ENCODE measurements around the gene SMAD3. TPM values are rescaled to one million over a fixed set of nuclear protein-coding genes. Genes with fewer than 3 reads are reported as not detected.

SMAD3 gene
- polyA plus RNA-seq, 1 donor from 2014 or later, result 1.0 TPM

DNA sequence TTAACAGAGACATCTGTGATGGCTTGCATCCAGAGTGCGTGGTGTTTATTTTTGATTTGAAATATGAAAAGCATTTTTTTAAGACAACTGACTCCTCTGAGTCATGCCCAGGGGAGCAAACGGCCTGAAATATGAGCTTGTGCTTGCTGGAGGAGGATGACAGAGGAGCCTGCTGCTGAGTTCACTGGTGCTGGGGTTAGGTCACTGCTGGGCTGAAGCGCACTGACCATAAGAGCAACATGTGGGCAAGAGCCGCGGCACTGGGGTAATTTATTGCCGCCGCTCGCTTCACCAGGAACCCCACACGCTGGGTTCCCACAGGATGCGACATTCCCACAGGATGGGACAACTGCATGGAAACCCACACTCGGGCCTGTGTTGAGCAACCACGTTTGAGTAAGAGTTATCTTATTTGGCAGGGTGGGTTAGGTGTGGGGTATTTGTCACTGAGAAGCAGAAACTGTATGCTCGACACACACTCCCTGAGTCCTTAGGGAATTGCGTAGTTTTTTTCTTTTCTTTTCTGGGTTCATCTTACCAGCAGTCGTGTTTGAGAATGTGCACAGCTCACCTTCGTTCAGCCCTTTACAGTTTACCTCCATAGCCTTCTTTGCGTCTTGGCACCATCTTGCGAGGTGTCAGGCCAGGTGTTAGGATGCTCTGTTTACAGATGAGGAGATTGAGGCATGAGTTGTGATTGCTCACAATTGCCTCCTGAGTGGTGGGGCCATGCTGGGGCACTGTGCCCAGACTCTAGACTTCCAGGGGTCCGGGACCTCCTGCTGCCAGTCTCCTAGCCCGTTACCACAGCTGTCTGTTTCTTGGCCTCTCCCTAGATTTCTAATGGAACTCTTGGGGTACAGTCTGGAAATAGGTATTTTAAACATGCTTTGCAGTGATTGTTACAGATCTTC, 60.4 kb downstream of the SMAD3 start:
- Histone ChIP-seq H3K4me3 (ENCODE audit: low read length) (no peak overlapping the region), H2AFZ (ENCODE audit: low read depth, low read length) (no peak overlapping the region), H3K9me2 (ENCODE audit: insufficient read depth, low read length) (no peaks in the 10 kb centered on the region), H3K27ac (ENCODE audit: low read length) (no peak overlapping the region), H3K4me2 (ENCODE audit: low read length) (no peak overlapping the region), H3K79me2 (replicated peaks; ENCODE audit: insufficient read depth, low read length) (no peaks in the 10 kb centered on the region), H3K27me3 (ENCODE audit: insufficient read depth, low read depth, low read length) (no peaks in the 10 kb centered on the region), H4K20me1 (ENCODE audit: insufficient read depth) (no peaks in the 10 kb centered on the region), H3K36me3 (ENCODE audit: insufficient read depth, low read length) (no peaks in the 10 kb centered on the region), H3K9ac (ENCODE audit: low read length) (no peak overlapping the region), H3F3A (ENCODE audit: insufficient read depth, low read length, poor library complexity, severe bottlenecking) (no peaks in the 10 kb centered on the region), H3K9me3 (ENCODE audit: low read length) (no peaks in the 10 kb centered on the region)
- TF ChIP-seq MXI1 (conservative IDR thresholded peaks at IDR 0.05; ENCODE audit: poor library complexity, severe bottlenecking), result no peak
- no peak for TF ChIP-seq EP300 (conservative IDR thresholded peaks at IDR 0.05; ENCODE audit: poor library complexity, severe bottlenecking)
- TF ChIP-seq RAD21 (conservative IDR thresholded peaks at IDR 0.05), result no peak
- TF ChIP-seq, protein P1, sequence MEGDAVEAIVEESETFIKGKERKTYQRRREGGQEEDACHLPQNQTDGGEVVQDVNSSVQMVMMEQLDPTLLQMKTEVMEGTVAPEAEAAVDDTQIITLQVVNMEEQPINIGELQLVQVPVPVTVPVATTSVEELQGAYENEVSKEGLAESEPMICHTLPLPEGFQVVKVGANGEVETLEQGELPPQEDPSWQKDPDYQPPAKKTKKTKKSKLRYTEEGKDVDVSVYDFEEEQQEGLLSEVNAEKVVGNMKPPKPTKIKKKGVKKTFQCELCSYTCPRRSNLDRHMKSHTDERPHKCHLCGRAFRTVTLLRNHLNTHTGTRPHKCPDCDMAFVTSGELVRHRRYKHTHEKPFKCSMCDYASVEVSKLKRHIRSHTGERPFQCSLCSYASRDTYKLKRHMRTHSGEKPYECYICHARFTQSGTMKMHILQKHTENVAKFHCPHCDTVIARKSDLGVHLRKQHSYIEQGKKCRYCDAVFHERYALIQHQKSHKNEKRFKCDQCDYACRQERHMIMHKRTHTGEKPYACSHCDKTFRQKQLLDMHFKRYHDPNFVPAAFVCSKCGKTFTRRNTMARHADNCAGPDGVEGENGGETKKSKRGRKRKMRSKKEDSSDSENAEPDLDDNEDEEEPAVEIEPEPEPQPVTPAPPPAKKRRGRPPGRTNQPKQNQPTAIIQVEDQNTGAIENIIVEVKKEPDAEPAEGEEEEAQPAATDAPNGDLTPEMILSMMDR (IDR thresholded peaks at IDR 0.05; ENCODE audit: poor library complexity, severe bottlenecking), result no peak
- no peak for TF ChIP-seq EZH2 (IDR thresholded peaks at IDR 0.05; ENCODE audit: borderline replicate concordance, insufficient read depth, low read length, poor library complexity, severe bottlenecking)
- TF ChIP-seq, protein P2, sequence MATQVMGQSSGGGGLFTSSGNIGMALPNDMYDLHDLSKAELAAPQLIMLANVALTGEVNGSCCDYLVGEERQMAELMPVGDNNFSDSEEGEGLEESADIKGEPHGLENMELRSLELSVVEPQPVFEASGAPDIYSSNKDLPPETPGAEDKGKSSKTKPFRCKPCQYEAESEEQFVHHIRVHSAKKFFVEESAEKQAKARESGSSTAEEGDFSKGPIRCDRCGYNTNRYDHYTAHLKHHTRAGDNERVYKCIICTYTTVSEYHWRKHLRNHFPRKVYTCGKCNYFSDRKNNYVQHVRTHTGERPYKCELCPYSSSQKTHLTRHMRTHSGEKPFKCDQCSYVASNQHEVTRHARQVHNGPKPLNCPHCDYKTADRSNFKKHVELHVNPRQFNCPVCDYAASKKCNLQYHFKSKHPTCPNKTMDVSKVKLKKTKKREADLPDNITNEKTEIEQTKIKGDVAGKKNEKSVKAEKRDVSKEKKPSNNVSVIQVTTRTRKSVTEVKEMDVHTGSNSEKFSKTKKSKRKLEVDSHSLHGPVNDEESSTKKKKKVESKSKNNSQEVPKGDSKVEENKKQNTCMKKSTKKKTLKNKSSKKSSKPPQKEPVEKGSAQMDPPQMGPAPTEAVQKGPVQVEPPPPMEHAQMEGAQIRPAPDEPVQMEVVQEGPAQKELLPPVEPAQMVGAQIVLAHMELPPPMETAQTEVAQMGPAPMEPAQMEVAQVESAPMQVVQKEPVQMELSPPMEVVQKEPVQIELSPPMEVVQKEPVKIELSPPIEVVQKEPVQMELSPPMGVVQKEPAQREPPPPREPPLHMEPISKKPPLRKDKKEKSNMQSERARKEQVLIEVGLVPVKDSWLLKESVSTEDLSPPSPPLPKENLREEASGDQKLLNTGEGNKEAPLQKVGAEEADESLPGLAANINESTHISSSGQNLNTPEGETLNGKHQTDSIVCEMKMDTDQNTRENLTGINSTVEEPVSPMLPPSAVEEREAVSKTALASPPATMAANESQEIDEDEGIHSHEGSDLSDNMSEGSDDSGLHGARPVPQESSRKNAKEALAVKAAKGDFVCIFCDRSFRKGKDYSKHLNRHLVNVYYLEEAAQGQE (IDR thresholded peaks at IDR 0.05; ENCODE audit: borderline replicate concordance), result no peak
- no peak for TF ChIP-seq POLR2AphosphoS5 (IDR thresholded peaks at IDR 0.05)
- no peak for TF ChIP-seq TAF1 (IDR thresholded peaks at IDR 0.05; ENCODE audit: low read depth)
- TF ChIP-seq SMC3 (conservative IDR thresholded peaks at IDR 0.05; ENCODE audit: poor library complexity), result no peak

DNA sequence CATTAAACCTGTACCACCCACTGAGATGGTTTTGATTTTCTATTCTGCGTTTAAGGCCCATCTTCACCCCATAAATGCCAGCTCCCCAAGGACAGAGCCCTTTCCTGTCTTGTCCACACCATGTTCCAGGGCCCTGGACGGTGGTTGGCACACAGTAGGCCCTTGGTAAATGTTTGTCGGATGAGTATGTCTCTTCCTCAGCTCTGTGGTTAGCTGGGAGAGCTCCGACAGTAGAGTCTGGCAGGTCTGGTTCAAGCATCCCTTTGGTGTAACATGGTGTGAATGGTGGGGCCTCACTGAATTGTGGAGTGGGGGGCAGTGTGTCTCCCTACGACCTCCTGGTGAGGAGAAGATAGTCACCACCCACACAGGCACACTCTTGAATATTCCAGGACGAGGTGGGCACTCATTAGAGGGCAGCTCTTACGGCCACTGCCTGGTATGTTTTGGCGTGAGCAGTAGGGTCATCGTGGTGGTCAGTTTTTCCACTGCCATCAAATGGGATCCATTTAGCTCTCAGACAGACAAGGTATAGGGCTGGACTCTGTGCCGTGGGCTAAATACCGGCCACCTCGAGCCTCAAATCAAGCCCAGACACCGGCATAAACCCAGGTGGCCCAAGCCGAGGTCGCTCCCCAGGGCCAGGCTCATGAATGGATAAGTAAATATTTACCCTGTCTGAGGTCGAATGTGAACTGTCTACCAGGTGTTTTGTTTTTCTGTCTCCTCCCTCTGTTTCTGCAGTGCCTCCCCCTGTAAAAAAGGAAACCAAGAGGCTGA, 61.3 kb downstream of the SMAD3 start:
- H3K79me2 ChIP-seq (replicated peaks; ENCODE audit: insufficient read depth, low read length), result no peaks in the 10 kb centered on the region
- H3K9me2 ChIP-seq (ENCODE audit: insufficient read depth, low read length), result no peaks in the 10 kb centered on the region
- H3K36me3 ChIP-seq (ENCODE audit: insufficient read depth, low read length), result no peaks in the 10 kb centered on the region
- H4K20me1 ChIP-seq (ENCODE audit: insufficient read depth), result no peaks in the 10 kb centered on the region
- no peak overlapping the region for H3K4me3 ChIP-seq (ENCODE audit: low read length)
- TF ChIP-seq POLR2AphosphoS5 (IDR thresholded peaks at IDR 0.05) (no peak), RAD21 (conservative IDR thresholded peaks at IDR 0.05) (no peak), EP300 (conservative IDR thresholded peaks at IDR 0.05; ENCODE audit: poor library complexity, severe bottlenecking) (no peak), MXI1 (conservative IDR thresholded peaks at IDR 0.05; ENCODE audit: poor library complexity, severe bottlenecking) (no peak), EZH2 (IDR thresholded peaks at IDR 0.05; ENCODE audit: borderline replicate concordance, insufficient read depth, low read length, poor library complexity, severe bottlenecking) (no peak)
- TF ChIP-seq, protein P1 (IDR thresholded peaks at IDR 0.05; ENCODE audit: poor library complexity, severe bottlenecking), result no peak
- TF ChIP-seq, protein P2 (IDR thresholded peaks at IDR 0.05; ENCODE audit: borderline replicate concordance), result no peak
- H3K9ac ChIP-seq (ENCODE audit: low read length), result no peak overlapping the region
- H3K27ac ChIP-seq (ENCODE audit: low read length), result no peak overlapping the region
- H3K4me2 ChIP-seq (ENCODE audit: low read length), result no peak overlapping the region
- no peaks in the 10 kb centered on the region for H3F3A ChIP-seq (ENCODE audit: insufficient read depth, low read length, poor library complexity, severe bottlenecking)
- H3K9me3 ChIP-seq (ENCODE audit: low read length), result no peaks in the 10 kb centered on the region
- no peaks in the 10 kb centered on the region for H3K27me3 ChIP-seq (ENCODE audit: insufficient read depth, low read depth, low read length)
- no peak overlapping the region for H2AFZ ChIP-seq (ENCODE audit: low read depth, low read length)

Data from neural cell (in vitro differentiated cells).